CD4-positive, alpha-beta T cell treated with Interleukin-15 for 1 hour (primary cell): ENCODE data around the gene RPS3.
"Not testable (repeated sequence)": the region's sequence is repeated elsewhere in the genome, so short reads cannot be mapped to it uniquely, and the experiment has no call there.

ENCODE experiments used
- DNase-seq: peaks from one replicate; pipeline ENCODE4 v3.0.0-alpha.2; 2020

The RPS3 gene

DNA sequence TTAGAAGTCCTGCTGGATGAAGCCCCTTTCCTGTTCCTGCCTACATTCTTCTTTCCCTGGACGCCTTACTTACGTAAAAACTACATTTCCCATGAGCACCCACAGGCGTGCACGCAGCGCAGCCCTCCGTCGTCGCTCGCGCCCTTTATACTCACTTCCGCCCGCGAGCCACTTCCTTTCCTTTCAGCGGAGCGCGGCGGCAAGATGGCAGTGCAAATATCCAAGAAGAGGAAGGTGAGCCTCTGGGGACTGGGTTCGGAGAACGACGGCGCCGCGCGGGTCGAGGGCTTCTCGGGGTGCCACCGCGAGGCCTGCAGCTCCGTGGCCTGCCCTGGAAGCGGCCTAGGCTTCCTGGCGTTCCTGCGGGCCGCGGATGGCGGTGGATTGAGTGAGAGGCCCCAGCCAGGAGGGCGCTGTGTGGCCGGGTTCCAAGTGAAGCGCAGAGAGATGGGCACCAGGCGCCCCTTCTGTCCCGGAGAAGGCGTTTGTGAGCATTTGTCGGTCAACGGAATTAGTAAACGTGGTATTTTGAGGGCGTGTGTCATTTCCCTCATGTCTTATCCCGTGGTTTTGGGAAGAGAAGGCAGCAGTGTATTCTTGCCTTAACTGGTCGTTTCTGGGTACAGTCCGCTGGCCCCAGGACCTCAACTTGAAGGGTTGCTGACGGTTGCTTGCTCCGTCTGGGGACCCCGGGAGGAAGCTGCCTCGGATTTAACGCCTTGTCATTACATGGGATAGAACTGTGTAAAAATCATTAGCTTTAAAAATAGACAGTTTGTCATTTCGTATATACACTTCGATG, at the start of gene RPS3:
RPS3 (plus strand) TSS at position 175 of the 802 bp plus-strand sequence; CDS start at position 205, 30 bp downstream.
- peak; percentile 88 for DNase-seq

DNA sequence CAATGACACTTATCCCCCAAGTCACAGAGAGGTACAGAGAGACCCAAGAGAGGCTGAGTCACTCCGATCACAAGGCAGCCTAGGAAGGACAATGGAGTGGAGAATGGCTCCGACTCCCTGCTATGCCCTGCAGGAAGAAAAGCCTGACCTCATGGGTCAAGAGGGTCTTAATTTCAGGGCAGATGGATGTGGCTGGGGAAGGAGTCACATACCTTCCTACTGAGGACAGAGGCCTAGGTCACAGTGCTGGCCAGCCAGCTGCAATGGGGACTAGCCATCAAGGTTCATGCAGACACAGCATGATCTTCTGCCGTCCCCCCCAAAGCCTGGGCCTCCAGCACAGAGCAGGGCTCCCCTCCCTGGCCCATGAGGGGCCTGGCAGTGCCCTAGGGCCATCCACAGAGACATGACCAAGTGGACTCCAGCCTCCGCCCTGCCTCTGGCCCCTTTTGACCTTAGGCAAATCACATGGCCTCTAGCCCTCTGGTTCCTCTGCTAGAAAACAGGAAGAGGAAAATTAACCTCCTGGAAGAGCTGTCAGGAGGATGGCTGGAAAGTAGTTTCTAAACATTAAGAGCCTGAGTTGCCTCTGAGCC, 49.7 kb upstream of the RPS3 start:
- peak; percentile 43 for DNase-seq

DNA sequence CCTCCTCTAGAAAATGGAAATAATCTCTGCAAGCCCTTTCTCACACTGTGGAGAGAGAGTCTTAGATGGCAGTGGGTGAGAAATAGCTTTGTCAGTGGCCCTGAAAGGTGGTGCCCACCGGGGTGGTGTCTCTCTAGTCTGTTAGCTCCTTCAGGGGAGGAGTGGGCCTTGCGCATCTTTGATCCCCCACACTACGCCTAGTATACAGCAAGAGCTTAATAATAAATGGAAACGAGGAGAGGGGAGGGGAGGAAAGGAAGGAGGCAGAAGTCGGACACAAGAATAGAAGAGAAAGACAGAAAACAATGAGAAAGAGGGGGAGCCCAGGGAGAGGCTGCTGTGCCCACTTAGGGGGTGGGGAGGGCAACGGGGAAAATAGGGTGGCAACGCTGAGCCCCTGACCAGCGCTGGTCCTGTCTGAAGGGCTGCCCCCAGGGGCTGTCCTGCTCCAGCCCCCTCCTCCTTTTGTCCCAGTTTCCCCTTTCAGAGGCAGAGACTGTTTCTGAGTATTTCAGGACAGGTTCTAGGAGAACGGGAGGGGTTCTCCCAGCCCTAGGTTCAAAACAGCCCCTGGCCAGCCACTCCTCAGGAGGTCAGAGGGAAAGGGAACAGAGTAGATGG, 49.1 kb upstream of the RPS3 start:
- DNase-seq, result no peak

DNA sequence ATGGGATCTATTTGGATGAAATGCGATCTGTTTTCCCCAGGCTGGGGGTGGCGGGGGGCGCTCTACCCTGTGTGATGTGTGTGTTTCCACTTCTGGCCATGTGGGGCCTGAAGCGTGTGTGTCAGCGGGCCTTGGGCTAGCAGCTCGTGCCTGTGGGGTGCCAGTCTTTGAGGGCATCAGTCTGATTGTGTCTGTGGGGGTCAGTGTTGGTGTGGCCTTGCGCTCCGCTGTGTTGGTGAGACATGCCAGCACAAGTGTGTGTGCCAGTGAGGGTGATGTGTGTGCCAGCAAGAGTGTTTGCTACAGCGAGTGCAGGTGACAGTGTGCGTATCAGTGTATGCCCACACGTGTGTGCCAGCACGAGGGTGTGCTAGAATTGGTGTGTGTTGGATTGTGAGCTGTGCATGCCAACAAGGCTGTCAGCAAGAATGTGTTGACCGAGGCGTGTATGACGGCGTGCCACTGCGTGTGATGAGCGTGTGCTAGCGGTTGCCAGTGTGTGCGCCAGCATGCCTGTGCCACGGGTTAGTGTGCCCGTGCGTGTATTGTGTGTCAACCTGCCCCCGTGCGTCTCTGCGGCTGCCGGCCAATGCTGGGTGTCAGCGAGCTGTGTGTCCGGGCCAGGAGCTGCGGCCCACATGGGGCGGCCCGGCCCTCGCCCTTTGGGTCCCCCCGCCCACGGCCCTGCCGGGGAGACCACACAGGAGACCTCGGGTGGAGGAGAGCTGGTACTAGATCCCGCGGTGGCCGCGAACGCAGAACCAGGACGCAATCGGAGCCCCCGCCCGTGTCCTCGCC, 48.4 kb upstream of the RPS3 start:
- DNase-seq, result peak; percentile 39

DNA sequence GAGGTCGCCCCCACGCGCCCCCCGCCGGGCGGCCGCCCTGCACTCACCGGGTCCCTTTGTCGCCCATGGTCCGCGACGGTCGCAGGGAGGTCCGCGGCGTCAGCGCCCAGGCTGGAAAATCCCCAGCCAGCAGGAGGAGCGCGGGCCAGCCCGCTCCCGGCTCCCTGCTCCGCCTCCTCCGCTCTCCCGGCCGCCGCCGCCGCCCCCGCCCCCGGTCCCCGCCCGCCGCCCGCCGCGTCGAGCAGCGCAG, 47.9 kb upstream of the RPS3 start, which contains the start of gene ARRB1:
ARRB1 (minus strand) TSS at position 121 of the 250 bp plus-strand sequence; CDS start at position 67, 54 bp downstream.
- no peak for DNase-seq

DNA sequence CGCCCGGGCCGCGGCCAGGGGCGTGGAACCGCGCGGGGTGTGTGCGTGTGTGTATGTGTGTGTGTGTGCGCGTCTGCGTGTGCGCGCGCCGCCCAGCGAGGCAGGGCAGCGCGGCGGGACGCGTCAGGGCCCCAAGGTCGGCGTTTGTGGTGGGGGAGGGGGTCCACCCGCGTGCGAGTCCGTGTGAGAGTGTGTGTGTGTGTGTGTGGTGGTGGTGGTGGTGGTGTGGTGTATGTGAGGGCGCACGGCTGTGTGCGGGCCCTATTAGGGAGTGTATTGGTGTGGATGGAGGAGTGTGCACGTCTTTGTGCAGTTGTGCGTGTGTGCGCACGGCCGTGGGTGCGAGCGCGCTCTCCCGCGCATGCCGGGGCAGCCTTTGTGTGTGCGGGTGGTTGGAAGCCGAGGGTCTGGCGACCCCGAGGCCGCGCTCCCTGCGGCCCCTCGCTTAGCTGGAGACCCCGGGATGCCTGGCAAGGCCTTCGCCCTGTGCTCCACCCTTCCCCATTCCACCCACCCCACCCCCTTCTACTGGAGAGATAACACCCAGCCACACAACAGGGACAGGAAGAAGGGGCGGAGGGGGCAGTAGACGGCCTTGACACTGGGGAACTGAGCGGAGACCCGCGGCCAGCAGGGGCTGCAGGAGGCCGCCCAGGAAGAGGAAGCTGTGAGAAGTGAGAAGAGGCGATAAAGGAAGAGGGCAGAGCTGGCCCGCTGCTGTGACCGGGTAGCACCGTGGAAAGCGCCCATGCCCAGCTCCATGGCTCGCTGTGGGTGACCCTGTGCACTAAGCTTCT, 47.3 kb upstream of the RPS3 start:
- peak; percentile 66 for DNase-seq

DNA sequence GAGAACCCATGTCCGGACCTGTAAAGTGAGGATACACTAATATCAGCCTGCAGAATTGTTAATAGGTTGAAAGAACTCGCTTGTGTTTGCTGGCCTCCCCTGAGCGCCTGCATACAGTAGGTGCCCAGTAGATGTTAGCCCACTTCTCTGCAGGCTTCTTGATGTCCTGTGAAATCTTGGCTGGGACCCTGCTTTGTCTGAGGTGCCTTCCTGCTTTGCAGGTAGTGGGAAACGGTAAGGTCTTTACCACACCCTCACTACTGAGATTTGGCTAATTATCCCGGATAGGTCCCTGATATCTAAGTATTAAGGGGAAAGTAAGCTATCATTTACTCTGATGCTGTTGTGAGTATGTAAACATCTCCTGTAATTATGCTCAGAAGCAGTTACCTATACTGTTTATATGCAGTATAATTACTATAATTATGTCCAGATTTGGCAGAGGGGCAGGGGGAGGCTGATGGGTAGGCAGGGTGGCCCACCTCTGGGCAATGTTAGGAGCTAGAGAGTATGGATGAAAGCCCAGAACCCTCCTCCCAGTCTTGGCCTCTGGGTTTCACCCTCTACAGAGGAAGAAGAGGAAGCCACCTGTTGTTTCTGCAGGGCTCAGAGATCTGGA, 46.6 kb upstream of the RPS3 start:
- no peak for DNase-seq

DNA sequence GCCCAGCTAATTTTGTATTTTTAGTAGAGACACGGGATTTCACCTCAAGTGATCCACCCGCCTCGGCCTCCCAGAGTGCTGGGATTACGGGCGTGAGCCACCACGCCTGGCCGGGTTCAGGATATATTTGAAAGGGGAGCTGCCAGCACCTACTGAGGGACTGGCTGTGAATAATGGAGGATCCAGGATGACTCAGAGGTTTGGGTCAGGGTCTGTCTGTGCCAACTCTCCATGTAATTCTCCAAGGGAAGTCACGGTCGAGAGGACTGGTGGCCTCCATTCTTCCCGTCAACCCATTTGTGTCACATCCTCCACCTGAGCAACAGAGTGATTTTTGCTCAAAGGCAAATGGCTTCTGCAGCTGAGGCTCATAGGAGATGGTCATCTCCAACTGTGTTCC, 44.3 kb upstream of the RPS3 start:
- no peak for DNase-seq

DNA sequence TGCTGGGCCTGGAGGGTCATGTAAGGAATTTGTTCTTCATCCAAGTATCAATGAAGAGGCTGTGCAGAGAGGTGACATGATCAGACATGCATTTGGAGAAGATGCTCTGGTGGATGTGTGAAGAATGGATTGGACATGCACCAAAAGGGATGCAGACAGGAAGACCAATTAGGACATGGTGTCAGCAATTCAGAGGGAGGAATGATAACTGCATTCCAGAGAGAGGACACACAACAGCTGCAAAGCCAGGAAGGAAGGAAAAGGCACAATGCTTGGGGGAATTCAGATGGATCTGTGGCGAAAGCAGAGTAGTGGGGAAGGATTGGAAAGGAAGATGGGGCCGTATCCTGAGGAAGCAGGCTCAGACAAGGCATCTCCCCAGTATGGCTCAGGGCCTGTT, 42.7 kb upstream of the RPS3 start:
- DNase-seq, result no peak

DNA sequence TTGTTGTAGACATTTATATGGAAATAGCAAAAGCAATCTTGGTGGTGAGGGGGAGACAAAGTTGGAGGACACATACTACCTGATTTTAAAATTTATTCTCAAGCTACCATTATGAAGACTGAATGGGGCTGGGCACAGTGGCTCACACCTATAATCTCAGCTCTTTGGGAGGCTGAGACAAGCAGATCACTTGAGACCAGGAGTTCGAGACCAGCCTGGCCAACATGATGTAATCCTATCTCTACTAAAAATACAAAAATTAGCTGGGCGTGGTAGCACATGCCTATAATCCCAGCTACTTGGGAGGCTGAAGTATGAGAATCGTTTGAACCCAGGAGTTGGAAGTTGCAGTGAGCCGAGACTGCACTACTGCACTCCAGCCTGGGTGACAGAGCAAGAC, 37.0 kb upstream of the RPS3 start:
- not testable (repeated sequence) for DNase-seq

DNA sequence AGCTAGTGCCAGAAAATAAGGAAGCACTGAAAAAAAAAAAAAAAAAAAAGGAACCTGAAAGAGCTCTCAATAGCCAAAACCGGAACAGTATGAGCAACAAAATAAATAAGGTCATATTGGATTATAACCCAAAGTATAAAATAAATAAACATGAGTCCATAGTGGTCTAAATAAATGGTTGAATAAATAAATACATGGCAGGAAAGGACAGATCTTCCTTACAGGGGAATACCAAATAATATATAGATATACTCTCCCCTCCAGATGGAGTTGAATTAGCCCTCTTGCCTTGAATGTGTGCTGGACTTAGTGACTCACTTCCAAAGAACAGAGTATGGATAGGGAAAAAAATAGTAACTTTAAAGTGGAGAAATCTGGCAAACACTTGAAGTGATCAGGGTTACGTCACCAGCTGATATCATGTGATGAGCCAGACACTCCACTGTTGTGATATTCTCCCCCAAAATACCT, 33.6 kb upstream of the RPS3 start:
- DNase-seq, result no peak

DNA sequence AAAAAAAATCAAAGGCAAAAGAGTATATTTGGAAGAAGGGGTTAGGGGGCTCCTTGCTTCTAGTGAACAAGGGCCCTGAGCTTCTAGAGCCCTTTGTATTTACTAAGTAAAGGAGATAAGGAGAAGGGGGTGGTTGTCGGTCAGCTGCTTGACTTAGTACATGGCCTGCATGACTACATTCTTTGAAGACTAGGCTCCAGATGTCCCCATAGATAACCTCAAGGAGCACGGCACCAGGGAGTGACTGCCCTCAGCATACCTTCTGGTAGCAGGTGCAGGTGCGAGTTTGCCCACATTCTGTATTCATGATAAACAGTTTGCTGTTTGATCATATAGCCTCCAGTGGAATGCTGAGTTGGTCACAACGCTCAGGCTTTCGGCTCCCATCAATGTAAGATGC, 32.5 kb upstream of the RPS3 start:
- not testable (repeated sequence) for DNase-seq

DNA sequence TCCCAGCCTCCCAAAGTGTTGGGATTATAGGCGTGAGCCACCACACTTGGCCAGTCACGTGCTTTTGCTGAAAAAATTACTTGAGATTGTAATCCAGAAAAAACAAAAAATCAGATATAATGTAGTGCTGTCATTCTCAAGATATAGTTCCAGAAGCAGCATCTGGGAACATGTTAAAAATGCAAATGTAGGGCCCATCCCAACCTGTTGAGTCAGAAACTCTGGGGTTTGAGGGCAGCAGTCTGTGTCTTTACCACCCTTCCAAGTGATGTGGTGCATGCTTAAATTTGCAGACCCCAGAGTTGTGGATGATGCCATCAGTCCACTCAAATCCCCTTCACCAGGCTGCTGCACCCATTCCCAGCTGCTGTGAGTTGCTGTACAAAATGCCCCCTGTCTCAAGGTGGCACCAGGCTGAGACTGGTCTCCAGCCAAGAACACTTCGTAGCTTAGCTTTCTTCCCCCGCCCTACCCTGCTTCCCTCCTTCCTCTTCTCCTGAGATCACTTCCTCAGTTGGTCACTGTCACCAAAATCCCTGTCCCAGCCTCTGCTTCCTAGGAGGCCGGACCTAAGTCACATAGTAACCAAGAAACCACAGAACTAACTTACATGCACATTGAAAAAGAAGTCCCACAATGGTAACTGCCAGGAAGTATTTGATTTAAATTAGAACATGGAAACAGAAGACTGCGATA, 29.6 kb upstream of the RPS3 start:
- DNase-seq, result peak; percentile 29

DNA sequence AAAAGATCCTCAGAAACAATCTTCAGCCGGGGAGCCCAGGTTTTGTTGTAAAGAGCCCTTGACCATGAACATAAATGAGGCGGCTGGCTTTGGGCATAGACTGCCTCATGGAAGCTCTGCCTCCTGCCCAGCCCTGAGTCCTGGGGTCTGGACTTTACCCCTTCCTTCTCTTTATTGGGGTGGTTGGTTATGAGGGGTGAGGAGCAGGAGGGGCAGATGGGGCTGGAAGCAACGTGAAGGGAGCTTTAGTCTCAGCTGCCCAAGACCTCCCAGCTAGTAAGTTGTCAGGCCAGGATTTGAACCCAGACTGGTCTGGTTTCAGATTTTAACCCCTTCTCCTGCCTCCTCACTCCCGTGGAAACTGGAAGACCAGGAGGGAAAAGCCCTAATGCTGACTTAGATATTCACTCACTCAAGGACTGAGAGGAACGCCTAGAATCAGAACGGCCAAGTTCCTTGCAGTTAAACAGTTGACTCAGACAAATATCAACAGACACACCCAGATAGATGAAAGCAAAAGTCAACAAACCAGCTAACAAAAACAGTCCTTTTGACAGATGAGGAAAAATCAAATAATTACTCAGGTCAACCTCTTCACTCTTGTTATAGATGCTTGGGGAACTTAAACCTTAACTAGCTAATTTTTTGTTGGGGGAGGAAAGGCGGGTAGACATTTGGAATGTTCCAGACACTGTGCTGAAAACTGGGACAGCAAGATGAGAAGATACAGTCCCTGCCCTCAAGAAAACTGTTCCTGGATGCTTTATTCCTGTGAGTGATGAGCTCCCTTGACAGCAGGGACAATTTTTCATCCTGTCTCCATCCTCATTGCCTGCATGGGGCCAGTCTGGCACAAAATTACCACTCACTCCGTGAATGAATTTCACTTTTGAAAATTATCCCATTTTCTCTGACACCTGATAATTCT, 27.1 kb upstream of the RPS3 start:
- no peak for DNase-seq

DNA sequence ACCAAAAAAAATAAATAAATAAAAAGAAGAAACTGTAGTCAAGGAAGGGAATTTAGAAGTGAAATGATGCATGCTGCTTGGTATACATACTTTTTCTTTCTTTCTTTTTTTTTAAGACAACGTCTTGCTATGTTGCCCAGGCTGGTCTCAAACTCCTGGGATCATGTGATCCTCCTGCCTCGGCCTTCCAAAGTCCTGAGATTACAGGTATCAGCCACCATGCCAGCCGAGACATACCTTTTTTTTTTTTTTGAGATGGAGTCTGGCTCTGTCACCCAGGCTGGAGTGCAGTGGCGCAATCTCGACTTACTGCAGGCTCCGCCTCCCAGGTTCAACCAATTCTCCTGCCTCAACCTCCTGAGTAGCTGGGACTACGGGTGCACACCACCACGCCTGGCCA, 26.1 kb upstream of the RPS3 start:
- DNase-seq, result no peak

DNA sequence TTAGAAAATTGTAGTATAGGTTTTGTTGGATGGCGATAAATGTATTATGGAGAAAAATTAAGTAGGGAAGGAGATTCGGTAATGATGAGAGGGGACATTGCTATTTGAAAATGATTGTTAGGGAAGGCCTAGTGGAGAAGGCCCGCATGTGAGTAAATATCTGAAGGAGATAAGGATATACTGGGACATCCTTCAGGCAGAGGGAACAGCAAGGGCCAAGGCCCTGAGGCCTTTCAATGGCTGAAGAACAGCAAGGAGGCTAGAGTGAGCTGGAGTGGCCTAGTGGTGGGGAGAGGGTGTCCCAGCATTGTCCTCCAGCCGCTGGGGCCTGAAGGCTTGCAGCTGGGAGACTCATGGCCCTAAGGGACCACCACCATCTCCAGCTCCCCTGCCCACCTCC, 24.7 kb upstream of the RPS3 start:
- DNase-seq, result no peak

DNA sequence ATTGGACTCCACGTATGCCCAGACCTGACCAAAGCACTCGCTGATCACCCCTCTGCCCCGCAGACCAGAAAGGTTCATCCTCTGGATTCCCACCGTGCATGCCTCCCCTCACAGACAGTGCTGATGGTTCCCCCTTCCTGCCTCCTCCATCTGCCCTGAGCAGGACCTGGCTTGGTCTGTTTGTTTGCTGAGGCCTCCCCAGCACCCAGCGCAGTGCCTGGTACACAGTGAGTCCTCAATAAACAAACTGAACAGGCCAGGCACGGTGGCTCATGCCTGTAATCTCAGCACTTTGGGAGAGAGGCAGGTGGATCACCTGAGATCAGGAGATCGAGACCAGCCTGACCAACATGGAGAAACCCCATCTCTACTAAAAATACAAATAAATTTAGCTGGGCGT, 23.7 kb upstream of the RPS3 start:
- no peak for DNase-seq

DNA sequence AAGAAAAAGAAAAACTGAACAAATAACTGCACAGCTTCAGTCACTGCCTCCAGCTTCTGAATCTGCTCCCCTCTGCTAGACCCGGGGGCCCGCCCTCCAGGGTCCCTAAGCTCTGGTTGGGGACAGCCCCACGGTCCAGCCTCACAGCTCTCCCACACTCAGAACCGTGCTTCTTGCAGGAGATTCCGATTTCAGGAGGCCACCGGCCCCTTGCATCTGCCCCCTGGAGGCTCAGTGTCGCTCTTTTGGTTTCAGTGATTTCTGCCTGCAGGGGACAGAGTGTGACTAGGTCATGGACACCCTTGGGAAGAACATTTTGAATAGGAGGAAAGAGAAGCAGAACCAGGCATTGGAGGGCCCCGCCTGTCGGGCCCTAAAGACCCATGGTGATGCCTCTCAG, 23.1 kb upstream of the RPS3 start:
- DNase-seq, result no peak

DNA sequence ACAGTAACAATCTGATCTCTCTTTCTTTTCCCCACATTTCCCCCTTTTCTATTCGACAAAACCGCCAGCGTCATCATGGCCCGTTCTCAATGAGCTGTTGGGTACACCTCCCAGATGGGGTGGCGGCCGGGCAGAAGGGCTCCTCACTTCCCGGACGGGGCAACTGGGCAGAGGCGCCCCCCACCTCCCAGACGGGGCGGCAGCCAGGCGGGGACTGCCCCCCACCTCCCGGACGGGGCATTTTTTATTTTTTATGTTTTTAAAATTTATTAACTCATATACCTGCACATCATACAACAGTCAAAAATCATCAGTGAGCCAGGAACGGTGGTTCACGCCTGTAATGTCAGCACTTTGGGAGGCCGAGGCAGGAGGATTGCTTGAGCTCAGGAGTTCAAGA, 20.5 kb upstream of the RPS3 start:
- not testable (repeated sequence) for DNase-seq

DNA sequence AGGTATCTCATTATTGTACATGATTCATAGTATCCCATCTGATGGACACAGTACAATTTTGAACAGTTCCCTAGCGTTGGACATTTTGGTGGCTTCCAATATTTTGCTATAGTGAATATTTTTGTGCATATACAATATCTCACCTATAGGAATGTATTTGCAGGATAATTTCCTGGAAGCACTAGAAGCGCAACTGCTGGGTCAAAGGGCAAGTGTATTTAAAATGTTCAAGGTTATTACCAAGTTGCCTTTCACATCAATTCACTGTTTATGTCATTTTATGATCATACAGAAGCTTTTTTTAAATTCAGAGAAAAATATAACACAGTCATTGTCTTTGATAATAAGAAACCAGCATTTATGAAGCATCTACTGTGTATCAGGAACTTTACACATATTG, 19.1 kb upstream of the RPS3 start:
- no peak for DNase-seq
